PC-3 (cell line): ENCODE results near the gene CNTNAP2. TPM values are rescaled to one million over a fixed set of nuclear protein-coding genes. Genes with fewer than 3 reads are reported as not detected.

Experiments
- ATAC-seq: fragments of 200-7000 bp; cut with Tn5 transposase; 2 replicates; pipeline ENCODE4 v1.9.1; 2020; ENCODE audit warnings: mild to moderate bottlenecking, moderate library complexity
- BruUV-seq: library from RNA; stranded (reverse); fragments of 400-500 nt; replicated peaks from 2 replicates; lab custom pipeline; 2021; lab: Mats Ljungman, UMichigan
- CTCF ChIA-PET: fragments of 300-600 bp; sonication (Branson Sonifier 250); formaldehyde crosslinking; loops from one replicate; lab custom pipeline; 2022; ENCODE audit warnings: antibody characterized with exemption; lab: Charles Lee
- POLR2A ChIA-PET: fragments of 300-600 bp; sonication (Branson Sonifier 250); formaldehyde crosslinking; loops from one replicate; lab custom pipeline; 2022; ENCODE audit warnings: antibody characterized with exemption; ENCODE audit not compliant: unreplicated experiment; lab: Charles Lee
- DNase-seq: peaks from one replicate; pipeline ENCODE4 v3.0.0-alpha.2; 2015
- H2AFZ ChIP-seq: fragments of 300-600 bp; sonication (generic); 2 replicates; pipeline ENCODE4 v1.6.0; 2016; ENCODE audit warnings: antibody characterized with exemption, low read length
- H3F3A ChIP-seq: fragments of 300-600 bp; sonication (generic); one replicate; pipeline ENCODE4 v1.6.0; 2017; ENCODE audit warnings: antibody characterized with exemption, low read length, control low read depth, mild to moderate bottlenecking; ENCODE audit not compliant: unreplicated experiment
- H3K27ac ChIP-seq: fragments of 300-600 bp; sonication (generic); 2 replicates; pipeline ENCODE4 v1.5.1; 2016; ENCODE audit warnings: mild to moderate bottlenecking, low read length
- H3K27me3 ChIP-seq: fragments of 300-600 bp; sonication (generic); 2 replicates; pipeline ENCODE4 v1.6.1; 2016; ENCODE audit warnings: low read length, mixed read lengths
- H3K36me3 ChIP-seq: fragments of 300-600 bp; sonication (generic); 2 replicates; pipeline ENCODE4 v1.6.1; 2016; ENCODE audit warnings: low read depth, mixed run types, low read length, mixed read lengths
- H3K4me1 ChIP-seq: fragments of 300-600 bp; sonication (generic); 2 replicates; pipeline ENCODE4 v1.5.1; 2016; ENCODE audit warnings: low read length; ENCODE audit not compliant: insufficient read depth
- H3K4me2 ChIP-seq: fragments of 300-600 bp; sonication (generic); 2 replicates; pipeline ENCODE4 v1.6.0; 2016; ENCODE audit warnings: low read length
- H3K4me3 ChIP-seq: fragments of 300-600 bp; sonication (generic); 2 replicates; pipeline ENCODE4 v1.5.1; 2016; ENCODE audit warnings: mild to moderate bottlenecking, low read length, mixed read lengths
- H3K79me2 ChIP-seq: fragments of 300-600 bp; sonication (generic); 2 replicates; pipeline ENCODE4 v1.6.1; 2017; ENCODE audit warnings: low read length, mixed read lengths
- H3K9ac ChIP-seq: fragments of 300-600 bp; sonication (generic); 2 replicates; pipeline ENCODE4 v1.6.0; 2016; ENCODE audit warnings: mild to moderate bottlenecking, low read length
- H3K9me2 ChIP-seq: fragments of 300-600 bp; sonication (generic); replicated peaks from 2 replicates; pipeline ENCODE4 v1.6.1; 2016; ENCODE audit warnings: mixed run types, low read length, mixed read lengths
- H3K9me3 ChIP-seq: fragments of 300-600 bp; sonication (generic); 2 replicates; pipeline ENCODE4 v1.6.1; 2016; ENCODE audit warnings: low read length, mixed read lengths
- H4K20me1 ChIP-seq: fragments of 300-600 bp; sonication (generic); 2 replicates; pipeline ENCODE4 v1.6.1; 2016; ENCODE audit warnings: low read length, mixed read lengths
- EZH2 ChIP-seq: fragments of 300-600 bp; sonication (generic); IDR thresholded peaks from one replicate; pipeline ENCODE4 v1.6.1; 2017; ENCODE audit warnings: antibody characterized with exemption, mild to moderate bottlenecking, low read length; ENCODE audit not compliant: unreplicated experiment
- EZH2phosphoT487 ChIP-seq: fragments of 300-600 bp; sonication (generic); IDR thresholded peaks from 2 replicates; pipeline ENCODE4 v1.6.1; 2018; ENCODE audit warnings: mild to moderate bottlenecking, antibody characterized with exemption, low read length, borderline replicate concordance
- intact Hi-C: fragments of 100-400 bp; cut with micrococcal nuclease; formaldehyde crosslinking; loops from 2 replicates; pipeline ENCODE4 v1.9.0; 2023
- total RNA-seq: library from RNA; depleted of rRNA; stranded (reverse); fragments of >200 nt; gene quantifications from 2 replicates; pipeline ENCODE4 v1.2.3, GENCODE V29; 2014
- TF ChIP-seq, protein P1 (sequence below): fragments of 300-600 bp; sonication (generic); conservative IDR thresholded peaks from 2 replicates; pipeline ENCODE4 v1.5.1; 2017; ENCODE audit warnings: antibody characterized with exemption, low read depth, mild to moderate bottlenecking, low read length

The CNTNAP2 gene
- total RNA-seq, 1 experiment from 2014 or later: 1.5 TPM

DNA sequence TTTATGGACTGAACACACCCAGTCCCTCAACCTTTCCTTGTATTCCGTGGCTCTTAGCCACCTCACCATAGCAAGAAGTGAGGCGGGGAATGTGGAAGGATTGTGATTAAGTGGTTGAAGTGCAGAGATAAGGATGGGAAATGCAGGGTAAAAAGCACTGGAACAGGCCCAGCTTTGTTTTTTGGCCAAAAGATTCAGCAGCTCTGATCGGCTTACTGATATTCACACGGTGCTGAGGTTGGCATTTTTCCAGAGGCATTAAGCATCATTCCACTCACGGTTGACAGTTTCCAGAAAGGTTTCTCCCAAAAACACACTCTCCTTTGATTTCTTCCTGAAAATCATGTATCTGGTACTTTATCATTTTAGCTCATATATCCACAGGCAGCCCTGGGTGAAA, 544.2 kb downstream of the CNTNAP2 start:
- Histone ChIP-seq H3K9me3 (no peaks in the 10 kb centered on the region), H3K4me2 (no peak overlapping the region), H3K9ac (no peak overlapping the region), H3K4me1 (peaks cover 8% of the 10 kb centered on the region), H3K27ac (no peak overlapping the region), H3K9me2 (no peaks in the 10 kb centered on the region), H3K27me3 (no peaks in the 10 kb centered on the region), H4K20me1 (no peaks in the 10 kb centered on the region), H3K4me3 (no peak overlapping the region), H3K79me2 (no peaks in the 10 kb centered on the region), H3F3A (no peaks in the 10 kb centered on the region), H2AFZ (no peak overlapping the region), H3K36me3 (no peaks in the 10 kb centered on the region)
- TF ChIP-seq EZH2phosphoT487 (no peak), EZH2 (no peak)
- TF ChIP-seq, protein P1, sequence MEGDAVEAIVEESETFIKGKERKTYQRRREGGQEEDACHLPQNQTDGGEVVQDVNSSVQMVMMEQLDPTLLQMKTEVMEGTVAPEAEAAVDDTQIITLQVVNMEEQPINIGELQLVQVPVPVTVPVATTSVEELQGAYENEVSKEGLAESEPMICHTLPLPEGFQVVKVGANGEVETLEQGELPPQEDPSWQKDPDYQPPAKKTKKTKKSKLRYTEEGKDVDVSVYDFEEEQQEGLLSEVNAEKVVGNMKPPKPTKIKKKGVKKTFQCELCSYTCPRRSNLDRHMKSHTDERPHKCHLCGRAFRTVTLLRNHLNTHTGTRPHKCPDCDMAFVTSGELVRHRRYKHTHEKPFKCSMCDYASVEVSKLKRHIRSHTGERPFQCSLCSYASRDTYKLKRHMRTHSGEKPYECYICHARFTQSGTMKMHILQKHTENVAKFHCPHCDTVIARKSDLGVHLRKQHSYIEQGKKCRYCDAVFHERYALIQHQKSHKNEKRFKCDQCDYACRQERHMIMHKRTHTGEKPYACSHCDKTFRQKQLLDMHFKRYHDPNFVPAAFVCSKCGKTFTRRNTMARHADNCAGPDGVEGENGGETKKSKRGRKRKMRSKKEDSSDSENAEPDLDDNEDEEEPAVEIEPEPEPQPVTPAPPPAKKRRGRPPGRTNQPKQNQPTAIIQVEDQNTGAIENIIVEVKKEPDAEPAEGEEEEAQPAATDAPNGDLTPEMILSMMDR: no peak
- no TSS peak for BruUV-seq
- ATAC-seq (no peak), DNase-seq (no peak)
- ChIA-PET CTCF (no interaction called here), POLR2A (interaction anchor here (0.6 kb wide), 1 partner anchor 20 kb away, joined by 4 read pairs; no protein-coding TSS in a partner anchor)
- intact Hi-C loops: no loop called here

DNA sequence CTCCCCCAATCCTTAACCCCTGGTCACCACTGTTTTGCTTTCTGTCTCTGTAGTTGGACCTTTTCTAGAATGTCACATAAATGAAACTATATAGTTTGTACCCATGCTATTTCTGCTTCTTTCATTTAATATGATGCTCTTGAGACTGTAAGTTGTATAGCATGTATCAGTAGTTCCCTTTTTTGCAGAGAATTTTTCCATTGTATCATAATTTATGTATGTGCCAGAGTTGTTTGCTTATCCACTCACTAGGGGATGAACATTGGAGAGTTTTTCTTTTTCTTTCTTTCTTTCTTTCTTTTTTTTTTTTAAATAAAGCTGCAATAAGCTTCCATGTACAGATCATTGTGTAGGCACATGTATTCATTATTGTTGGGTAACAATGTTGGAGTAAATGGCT, 544.8 kb downstream of the CNTNAP2 start:
- CTCF ChIA-PET: no interaction called here
- POLR2A ChIA-PET: no interaction called here
- no peak for DNase-seq

DNA sequence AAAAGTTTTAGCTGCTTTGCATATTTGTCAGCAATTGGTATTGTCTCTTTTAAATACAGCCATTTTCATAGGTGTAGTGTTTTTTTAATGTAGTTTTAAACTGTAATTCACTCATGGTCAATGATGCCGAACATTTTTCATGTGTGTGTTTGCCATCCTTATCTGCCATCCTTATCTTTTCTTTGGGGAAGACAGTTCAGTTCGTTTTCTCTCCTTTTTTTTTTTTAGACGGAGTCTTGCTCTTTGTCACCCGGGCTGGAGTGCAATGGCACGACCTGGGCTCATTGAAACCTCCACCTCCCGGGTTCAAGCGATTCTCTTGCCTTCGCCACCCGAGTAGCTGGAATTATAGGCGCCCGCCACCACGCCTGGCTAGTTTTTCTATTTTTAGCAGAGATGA, 545.3 kb downstream of the CNTNAP2 start:
- Histone ChIP-seq H3K27ac (no peak overlapping the region), H3K4me2 (no peak overlapping the region), H3F3A (no peaks in the 10 kb centered on the region), H3K9me2 (no peaks in the 10 kb centered on the region), H3K79me2 (no peaks in the 10 kb centered on the region), H3K36me3 (no peaks in the 10 kb centered on the region), H3K9me3 (no peaks in the 10 kb centered on the region), H4K20me1 (no peaks in the 10 kb centered on the region), H3K4me3 (no peak overlapping the region), H3K4me1 (no peaks in the 10 kb centered on the region), H2AFZ (no peak overlapping the region), H3K27me3 (no peaks in the 10 kb centered on the region), H3K9ac (no peak overlapping the region)
- DNase-seq (no peak), ATAC-seq (no peak)
- no TSS peak for BruUV-seq
- ChIA-PET CTCF (no interaction called here), POLR2A (no interaction called here)
- intact Hi-C loops: no loop called here
- TF ChIP-seq EZH2 (no peak), EZH2phosphoT487 (no peak)
- TF ChIP-seq, protein P1: no peak

More for the DNA sequence above, 544.8 kb downstream of the CNTNAP2 start:
- H3K27ac ChIP-seq: no peak overlapping the region
- ATAC-seq: no peak
- no peaks in the 10 kb centered on the region for H3K9me3 ChIP-seq
- BruUV-seq: no TSS peak
- H3K27me3 ChIP-seq: no peaks in the 10 kb centered on the region
- TF ChIP-seq, protein P1: no peak
- TF ChIP-seq EZH2phosphoT487 (no peak), EZH2 (no peak)
- no peak overlapping the region for H3K9ac ChIP-seq
- no peaks in the 10 kb centered on the region for H3K9me2 ChIP-seq
- H2AFZ ChIP-seq: no peak overlapping the region
- H3K36me3 ChIP-seq: no peaks in the 10 kb centered on the region
- no peaks in the 10 kb centered on the region for H3F3A ChIP-seq
- H3K79me2 ChIP-seq: no peaks in the 10 kb centered on the region
- intact Hi-C loops: no loop called here
- no peak overlapping the region for H3K4me2 ChIP-seq
- H4K20me1 ChIP-seq: no peaks in the 10 kb centered on the region
- peaks cover 2% of the 10 kb centered on the region; the same call in 1 of the 2 replicates for H3K4me1 ChIP-seq
- no peak overlapping the region for H3K4me3 ChIP-seq
